NT2/D1 (cell line): Measurements from ENCODE around the gene IL1RAP.

ENCODE experiments used
- DNase-seq: peaks from one replicate; pipeline ENCODE4 v3.0.0-alpha.2; 2011; ENCODE audit warnings: low read depth, low spot score
- H3K27me3 ChIP-seq: 2 replicates; pipeline ENCODE4 v1.6.0; 2011; ENCODE audit warnings: mild to moderate bottlenecking; ENCODE audit not compliant: insufficient read length, insufficient read depth
- H3K36me3 ChIP-seq: 2 replicates; pipeline ENCODE4 v1.6.1; 2011; ENCODE audit warnings: mild to moderate bottlenecking, low read length, mixed read lengths; ENCODE audit not compliant: insufficient read depth, insufficient read length
- H3K4me1 ChIP-seq: 2 replicates; pipeline ENCODE4 v1.5.1; 2011; ENCODE audit not compliant: insufficient read depth, insufficient read length
- H3K4me3 ChIP-seq: 2 replicates; pipeline ENCODE4 v1.5.1; 2011; ENCODE audit warnings: low read depth; ENCODE audit not compliant: insufficient read length
- H3K9ac ChIP-seq: 2 replicates; pipeline ENCODE4 v1.6.0; 2011; ENCODE audit warnings: low read depth; ENCODE audit not compliant: insufficient read length
- H3K9me3 ChIP-seq: 2 replicates; pipeline ENCODE4 v1.5.1; 2011; ENCODE audit warnings: mild to moderate bottlenecking, low read length; ENCODE audit not compliant: insufficient read depth
- SUZ12 ChIP-seq: IDR thresholded peaks from 2 replicates; pipeline ENCODE4 v1.6.1; 2011; ENCODE audit not compliant: insufficient read length, insufficient read depth; ENCODE audit errors: extremely low read depth
- YY1 ChIP-seq: IDR thresholded peaks from 2 replicates; pipeline ENCODE4 v1.6.1; 2011; ENCODE audit not compliant: insufficient read length, insufficient read depth
- ZNF274 ChIP-seq: IDR thresholded peaks from 2 replicates; pipeline ENCODE4 v1.6.1; 2011; ENCODE audit warnings: mild to moderate bottlenecking, low read depth, low read length

The IL1RAP gene

DNA sequence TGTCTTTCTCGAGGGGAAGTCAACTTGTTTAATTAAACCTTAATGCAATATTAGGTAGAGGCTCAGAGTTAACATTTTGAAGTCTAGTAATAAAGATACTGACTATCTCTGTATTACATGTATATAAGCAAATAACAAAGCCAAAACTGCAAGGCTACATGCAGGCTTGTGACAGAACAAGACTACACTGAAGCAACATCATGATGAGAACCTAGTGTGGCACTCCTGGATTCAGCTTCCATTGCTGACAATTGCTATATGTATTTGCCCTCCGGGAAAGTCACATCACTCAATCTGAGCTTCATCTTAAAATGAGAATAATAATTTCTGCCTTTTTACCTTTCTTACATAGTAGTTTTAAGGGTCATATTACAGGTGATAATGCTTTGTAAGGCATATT, 15.6 kb upstream of the IL1RAP start:
- H3K4me1 ChIP-seq, result no peaks in the 10 kb centered on the region
- no peaks in the 10 kb centered on the region for H3K27me3 ChIP-seq
- no peak overlapping the region for H3K9ac ChIP-seq
- no peaks in the 10 kb centered on the region; the same call in 1 of the 2 replicates for H3K9me3 ChIP-seq
- DNase-seq, result no peak
- TF ChIP-seq SUZ12, result no peak
- no peak for TF ChIP-seq YY1
- no peak for TF ChIP-seq ZNF274
- H3K4me3 ChIP-seq, result no peak overlapping the region
- H3K36me3 ChIP-seq, result no peaks in the 10 kb centered on the region

DNA sequence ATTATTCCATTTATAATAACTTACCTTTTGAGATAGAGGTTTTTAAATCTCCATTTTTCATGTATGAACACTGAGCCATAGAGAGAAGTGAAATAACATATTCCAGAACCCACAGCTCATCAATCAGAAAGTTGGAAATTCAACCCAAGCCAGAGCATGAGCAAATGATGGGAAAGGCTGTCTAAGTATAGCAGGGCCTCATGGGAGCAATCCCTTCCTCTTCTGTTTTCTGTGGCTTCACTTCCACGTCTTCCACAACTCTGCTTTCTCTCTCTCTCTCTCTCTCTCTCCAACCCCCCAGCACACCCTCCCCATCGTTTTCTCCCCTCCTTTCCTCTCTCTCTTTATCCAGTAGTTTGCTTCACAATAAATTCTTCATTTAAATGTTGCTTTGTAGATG, 14.8 kb upstream of the IL1RAP start:
- H3K27me3 ChIP-seq, result no peaks in the 10 kb centered on the region
- H3K4me1 ChIP-seq, result no peaks in the 10 kb centered on the region
- H3K4me3 ChIP-seq, result no peak overlapping the region
- TF ChIP-seq SUZ12, result no peak
- no peak for TF ChIP-seq YY1
- no peak for TF ChIP-seq ZNF274
- no peaks in the 10 kb centered on the region for H3K36me3 ChIP-seq
- no peak for DNase-seq
- H3K9ac ChIP-seq, result no peak overlapping the region
- no peaks in the 10 kb centered on the region for H3K9me3 ChIP-seq

DNA sequence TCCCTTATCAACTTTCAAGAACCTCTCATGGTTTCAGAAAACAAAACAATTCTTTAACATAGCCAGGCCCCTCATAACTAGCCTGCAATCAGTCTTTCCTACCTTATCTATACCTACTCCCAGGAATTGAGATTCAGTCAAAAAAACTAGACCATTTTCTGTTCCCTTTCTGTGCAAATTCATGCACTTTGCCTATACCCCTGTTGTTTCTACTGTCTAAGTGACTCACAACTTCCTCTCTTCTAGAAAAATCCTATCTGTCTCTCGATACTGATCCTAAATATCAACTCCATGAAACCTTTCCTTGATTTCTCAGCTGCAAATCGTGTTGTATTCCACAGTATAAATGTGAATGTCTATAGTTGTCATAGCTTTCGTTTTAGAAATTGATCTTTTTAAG, 10.9 kb upstream of the IL1RAP start:
- Histone ChIP-seq H3K4me1 (no peaks in the 10 kb centered on the region), H3K9ac (no peak overlapping the region), H3K27me3 (no peaks in the 10 kb centered on the region), H3K4me3 (no peak overlapping the region), H3K9me3 (no peaks in the 10 kb centered on the region), H3K36me3 (no peaks in the 10 kb centered on the region)
- TF ChIP-seq ZNF274 (no peak), SUZ12 (no peak), YY1 (no peak)
- DNase-seq, result no peak

DNA sequence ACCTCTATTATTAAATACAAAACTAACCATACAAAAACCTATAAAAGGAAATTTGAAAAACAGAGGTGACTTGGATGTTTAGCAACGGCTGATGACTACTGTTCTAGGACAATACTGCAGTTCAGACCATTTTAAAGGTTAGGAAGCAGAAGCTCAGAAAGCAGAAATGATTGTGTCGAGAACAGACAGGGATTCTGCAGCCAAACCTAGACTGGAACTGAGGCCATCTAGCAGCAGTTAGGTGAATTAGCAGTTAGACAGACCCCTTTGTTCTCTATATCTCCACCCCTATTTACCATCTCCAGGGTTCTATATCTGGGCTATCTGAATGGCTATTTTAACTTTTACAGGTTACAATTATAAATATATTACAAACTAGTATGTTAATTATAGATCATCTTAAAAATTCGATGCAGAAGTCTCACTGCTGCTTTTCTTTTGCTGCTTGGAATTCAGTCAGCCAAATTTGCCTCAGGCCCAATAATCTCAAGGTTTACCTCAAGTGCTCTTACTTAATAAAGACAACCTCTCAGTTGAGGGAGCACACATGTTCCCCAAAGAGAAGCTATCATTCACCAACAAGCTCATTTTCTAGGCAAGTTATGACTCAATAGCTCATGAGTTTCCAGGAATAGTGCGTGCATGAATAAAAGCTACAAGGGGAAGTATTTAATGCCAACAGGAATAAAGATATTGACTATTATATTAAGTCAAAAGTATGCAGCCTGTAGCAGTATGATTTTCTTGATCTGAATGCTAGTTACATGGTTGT, 9.3 kb upstream of the IL1RAP start:
- Histone ChIP-seq H3K9me3 (no peaks in the 10 kb centered on the region), H3K4me3 (no peak overlapping the region), H3K27me3 (no peaks in the 10 kb centered on the region), H3K36me3 (no peaks in the 10 kb centered on the region), H3K9ac (no peak overlapping the region), H3K4me1 (no peaks in the 10 kb centered on the region)
- no peak for DNase-seq
- TF ChIP-seq YY1 (no peak), ZNF274 (no peak), SUZ12 (no peak)

- peaks cover 3% of the 10 kb centered on the region for H3K27me3 ChIP-seq
- no peaks in the 10 kb centered on the region for H3K4me1 ChIP-seq
- H3K9ac ChIP-seq, result no peak overlapping the region
- no peak for TF ChIP-seq ZNF274
- TF ChIP-seq YY1, result no peak
- TF ChIP-seq SUZ12, result no peak
- no peak overlapping the region for H3K4me3 ChIP-seq
- no peak for DNase-seq
- no peaks in the 10 kb centered on the region for H3K9me3 ChIP-seq
- H3K36me3 ChIP-seq, result no peaks in the 10 kb centered on the region
Measured at GRCh38 chr3:190505381-190506003, 8.4 kb upstream of the IL1RAP start.

DNA sequence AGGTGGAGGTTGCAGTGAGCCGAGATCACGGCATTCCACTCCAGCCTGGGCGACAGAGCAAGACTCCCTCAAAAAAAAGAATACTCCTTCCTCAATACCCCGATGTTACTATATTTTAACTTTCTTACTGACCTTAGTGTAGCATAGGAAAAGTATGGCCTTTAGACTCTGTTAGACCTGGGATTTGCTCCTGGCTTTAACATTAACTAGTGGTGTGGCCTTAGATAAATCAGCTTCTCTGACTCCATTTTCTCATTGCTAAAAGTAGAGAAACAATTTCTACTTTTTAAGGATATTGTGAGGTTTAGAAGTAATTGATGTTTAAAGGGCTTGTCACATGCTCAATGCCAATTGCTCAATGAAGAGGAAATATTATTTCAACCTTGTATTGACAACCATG, 7.6 kb upstream of the IL1RAP start:
- no peaks in the 10 kb centered on the region for H3K36me3 ChIP-seq
- H3K4me1 ChIP-seq, result no peaks in the 10 kb centered on the region
- TF ChIP-seq ZNF274 (no peak), YY1 (no peak), SUZ12 (no peak)
- peaks cover 10% of the 10 kb centered on the region for H3K27me3 ChIP-seq
- H3K9me3 ChIP-seq, result no peaks in the 10 kb centered on the region
- H3K4me3 ChIP-seq, result no peak overlapping the region
- no peak for DNase-seq
- no peak overlapping the region for H3K9ac ChIP-seq

GRCh38 chr3:190512666-190513065, 1.2 kb upstream of the IL1RAP start:
- no peaks in the 10 kb centered on the region for H3K36me3 ChIP-seq
- H3K4me1 ChIP-seq, result no peaks in the 10 kb centered on the region
- no peak for DNase-seq
- H3K9me3 ChIP-seq, result no peaks in the 10 kb centered on the region
- TF ChIP-seq YY1 (no peak), SUZ12 (no peak), ZNF274 (no peak)
- peaks cover 71% of the 10 kb centered on the region for H3K27me3 ChIP-seq
- no peak overlapping the region for H3K4me3 ChIP-seq
- H3K9ac ChIP-seq, result no peak overlapping the region
